GM12874 (cell line): ENCODE measurements around the gene ARRDC4.

ENCODE experiments used
- CTCF ChIP-seq: IDR thresholded peaks from 2 replicates; pipeline ENCODE4 v1.5.1; 2011; ENCODE audit warnings: low read depth, mild to moderate bottlenecking, control low read depth, low read length, moderate library complexity; ENCODE audit not compliant: insufficient read depth

Gene ARRDC4

GRCh38 chr15:97978401-97979139 is 18.1 kb downstream of the ARRDC4 start:
- no peak for TF ChIP-seq CTCF

- TF ChIP-seq CTCF: no peak
These were observed 18.6 kb downstream of the ARRDC4 start for GRCh38 chr15:97979140-97979520.

GRCh38 chr15:97981058-97981457 is 20.6 kb downstream of the ARRDC4 start:
- no peak for TF ChIP-seq CTCF

GRCh38 chr15:97981758-97982157 is 21.3 kb downstream of the ARRDC4 start:
- no peak for TF ChIP-seq CTCF

- TF ChIP-seq CTCF: no peak
These were observed 23.7 kb downstream of the ARRDC4 start for GRCh38 chr15:97984157-97984556.

GRCh38 chr15:97986781-97987180 is 26.3 kb downstream of the ARRDC4 start:
- TF ChIP-seq CTCF: no peak

- no peak for TF ChIP-seq CTCF
These were observed 28.8 kb downstream of the ARRDC4 start for GRCh38 chr15:97989299-97989698.
